NT2/D1 (cell line): ENCODE measurements around the gene ASAP2.

Experiments
- DNase-seq: peaks from one replicate; pipeline ENCODE4 v3.0.0-alpha.2; 2011; ENCODE audit warnings: low read depth, low spot score
- H3K27me3 ChIP-seq: 2 replicates; pipeline ENCODE4 v1.6.0; 2011; ENCODE audit warnings: mild to moderate bottlenecking; ENCODE audit not compliant: insufficient read length, insufficient read depth
- H3K36me3 ChIP-seq: 2 replicates; pipeline ENCODE4 v1.6.1; 2011; ENCODE audit warnings: mild to moderate bottlenecking, low read length, mixed read lengths; ENCODE audit not compliant: insufficient read depth, insufficient read length
- H3K4me1 ChIP-seq: 2 replicates; pipeline ENCODE4 v1.5.1; 2011; ENCODE audit not compliant: insufficient read depth, insufficient read length
- H3K4me3 ChIP-seq: 2 replicates; pipeline ENCODE4 v1.5.1; 2011; ENCODE audit warnings: low read depth; ENCODE audit not compliant: insufficient read length
- H3K9ac ChIP-seq: 2 replicates; pipeline ENCODE4 v1.6.0; 2011; ENCODE audit warnings: low read depth; ENCODE audit not compliant: insufficient read length
- H3K9me3 ChIP-seq: 2 replicates; pipeline ENCODE4 v1.5.1; 2011; ENCODE audit warnings: mild to moderate bottlenecking, low read length; ENCODE audit not compliant: insufficient read depth
- SUZ12 ChIP-seq: IDR thresholded peaks from 2 replicates; pipeline ENCODE4 v1.6.1; 2011; ENCODE audit not compliant: insufficient read length, insufficient read depth; ENCODE audit errors: extremely low read depth
- YY1 ChIP-seq: IDR thresholded peaks from 2 replicates; pipeline ENCODE4 v1.6.1; 2011; ENCODE audit not compliant: insufficient read length, insufficient read depth
- ZNF274 ChIP-seq: IDR thresholded peaks from 2 replicates; pipeline ENCODE4 v1.6.1; 2011; ENCODE audit warnings: mild to moderate bottlenecking, low read depth, low read length

The ASAP2 gene

DNA sequence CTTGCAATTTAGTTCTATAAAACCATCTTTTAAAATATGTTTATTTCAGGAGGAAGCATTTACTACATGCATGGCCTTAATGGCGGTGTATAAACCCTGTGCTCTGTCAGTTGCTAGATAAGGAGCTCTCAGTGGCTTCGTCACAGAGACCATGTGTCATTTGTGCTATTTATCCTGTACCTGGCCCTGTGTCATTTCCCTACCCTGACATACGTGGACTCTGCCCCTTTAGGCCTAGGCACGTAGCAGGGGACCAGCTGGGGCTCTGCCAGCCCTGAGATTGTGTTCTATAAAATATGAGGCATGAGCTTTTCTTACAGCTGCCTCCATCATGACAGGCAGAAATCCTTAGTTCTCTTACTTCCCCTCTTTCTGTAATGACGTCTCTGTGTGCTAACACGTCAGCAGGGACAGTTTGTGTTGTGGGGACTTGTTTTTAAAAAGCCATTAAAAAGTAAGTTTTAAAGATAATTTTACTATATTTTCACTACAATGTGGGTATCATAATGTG, 128.8 kb downstream of the ASAP2 start:
- no peaks in the 10 kb centered on the region for H3K27me3 ChIP-seq
- DNase-seq = no peak
- no peak for TF ChIP-seq SUZ12
- no peak for TF ChIP-seq YY1
- no peak for TF ChIP-seq ZNF274
- H3K4me1 ChIP-seq = no peaks in the 10 kb centered on the region
- peaks cover 12% of the 10 kb centered on the region for H3K36me3 ChIP-seq
- no peak overlapping the region for H3K9ac ChIP-seq
- no peaks in the 10 kb centered on the region for H3K9me3 ChIP-seq
- H3K4me3 ChIP-seq = no peak overlapping the region

DNA sequence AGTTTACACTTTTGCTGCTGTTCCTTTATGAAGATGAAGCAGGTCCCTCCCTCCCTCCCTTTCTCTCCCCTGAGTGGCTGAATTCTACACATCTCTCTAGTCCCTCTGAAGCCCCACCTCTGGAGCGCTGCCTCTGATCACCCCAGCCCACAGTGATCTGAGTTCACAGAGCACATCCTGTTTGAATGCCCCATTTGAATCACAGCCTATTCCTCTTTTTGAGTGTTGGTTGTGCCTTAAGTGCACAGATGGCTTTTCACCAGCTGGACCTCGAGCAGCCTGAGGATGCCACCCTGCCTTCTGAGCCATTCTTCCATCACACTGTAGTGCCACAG, 129.6 kb downstream of the ASAP2 start:
- H3K9ac ChIP-seq = no peak overlapping the region
- H3K9me3 ChIP-seq = no peaks in the 10 kb centered on the region
- H3K27me3 ChIP-seq = no peaks in the 10 kb centered on the region
- DNase-seq = no peak
- H3K36me3 ChIP-seq = peaks cover 12% of the 10 kb centered on the region
- H3K4me3 ChIP-seq = no peak overlapping the region
- no peaks in the 10 kb centered on the region for H3K4me1 ChIP-seq
- no peak for TF ChIP-seq SUZ12
- TF ChIP-seq YY1 = no peak
- no peak for TF ChIP-seq ZNF274

DNA sequence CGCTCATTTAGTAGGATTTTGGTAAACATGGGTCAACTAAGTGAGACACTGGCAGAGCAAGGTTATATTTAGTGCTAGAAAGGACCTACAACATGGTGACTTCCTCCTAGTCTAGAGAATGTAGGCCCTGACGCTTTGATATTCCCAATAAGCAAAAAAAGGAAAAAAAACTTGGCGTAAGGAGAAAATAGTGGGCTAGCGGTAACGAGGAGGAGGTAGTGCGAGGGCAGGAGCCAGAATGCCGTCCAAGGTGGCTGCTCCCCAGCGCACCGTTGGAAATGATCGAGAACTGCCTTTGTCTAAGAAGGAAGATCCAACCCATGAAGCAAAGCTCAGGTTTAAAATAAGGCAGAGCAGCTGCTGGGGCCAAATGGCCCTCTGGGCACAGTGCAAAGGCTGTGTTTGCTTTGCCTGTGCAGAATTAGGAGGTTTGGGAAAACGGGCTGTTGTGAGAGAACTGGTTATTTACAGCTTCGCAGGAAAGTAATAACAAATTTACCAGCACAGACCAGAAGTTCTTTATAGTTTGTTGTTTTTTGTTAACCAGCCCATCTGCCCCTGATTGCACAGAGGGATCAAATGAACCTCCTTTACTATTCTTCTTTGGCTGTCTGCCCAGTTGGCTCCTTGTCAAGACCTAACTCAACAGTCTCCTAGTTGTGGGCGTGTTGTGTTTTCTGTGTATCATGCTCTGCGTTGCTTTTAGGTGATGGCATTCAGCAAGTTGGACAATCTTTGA, 130.1 kb downstream of the ASAP2 start:
- no peak for DNase-seq

DNA sequence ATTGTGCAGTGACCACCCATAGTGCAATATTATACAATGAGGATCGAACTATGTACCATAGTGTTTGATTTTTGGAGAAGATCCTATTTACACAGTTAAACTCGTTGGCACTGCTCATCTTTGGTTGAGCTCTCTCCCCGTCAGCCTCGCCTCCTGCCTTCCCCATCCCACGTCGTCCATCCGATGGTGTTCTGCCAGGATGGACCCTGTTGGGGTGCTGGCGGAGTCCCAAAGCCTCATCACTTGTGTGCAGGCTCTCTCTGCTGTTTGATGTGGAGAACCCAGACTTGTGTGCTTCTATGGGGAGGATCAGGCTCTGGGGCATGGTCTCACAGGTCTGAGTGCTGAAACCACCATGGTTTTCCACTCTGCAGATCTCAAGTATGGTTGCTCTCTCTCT, 131.3 kb downstream of the ASAP2 start:
- no peaks in the 10 kb centered on the region for H3K27me3 ChIP-seq
- no peak overlapping the region for H3K4me3 ChIP-seq
- H3K9me3 ChIP-seq = no peaks in the 10 kb centered on the region
- TF ChIP-seq ZNF274 (no peak), SUZ12 (no peak), YY1 (no peak)
- H3K36me3 ChIP-seq = peaks cover 22% of the 10 kb centered on the region
- no peak for DNase-seq
- no peak overlapping the region for H3K9ac ChIP-seq
- no peaks in the 10 kb centered on the region for H3K4me1 ChIP-seq

More for the DNA sequence above, 130.1 kb downstream of the ASAP2 start:
- no peaks in the 10 kb centered on the region for H3K9me3 ChIP-seq
- TF ChIP-seq ZNF274 (no peak), YY1 (no peak), SUZ12 (no peak)
- no peak overlapping the region for H3K9ac ChIP-seq
- H3K4me3 ChIP-seq = no peak overlapping the region
- peaks cover 12% of the 10 kb centered on the region for H3K36me3 ChIP-seq
- no peaks in the 10 kb centered on the region for H3K4me1 ChIP-seq
- H3K27me3 ChIP-seq = no peaks in the 10 kb centered on the region

DNA sequence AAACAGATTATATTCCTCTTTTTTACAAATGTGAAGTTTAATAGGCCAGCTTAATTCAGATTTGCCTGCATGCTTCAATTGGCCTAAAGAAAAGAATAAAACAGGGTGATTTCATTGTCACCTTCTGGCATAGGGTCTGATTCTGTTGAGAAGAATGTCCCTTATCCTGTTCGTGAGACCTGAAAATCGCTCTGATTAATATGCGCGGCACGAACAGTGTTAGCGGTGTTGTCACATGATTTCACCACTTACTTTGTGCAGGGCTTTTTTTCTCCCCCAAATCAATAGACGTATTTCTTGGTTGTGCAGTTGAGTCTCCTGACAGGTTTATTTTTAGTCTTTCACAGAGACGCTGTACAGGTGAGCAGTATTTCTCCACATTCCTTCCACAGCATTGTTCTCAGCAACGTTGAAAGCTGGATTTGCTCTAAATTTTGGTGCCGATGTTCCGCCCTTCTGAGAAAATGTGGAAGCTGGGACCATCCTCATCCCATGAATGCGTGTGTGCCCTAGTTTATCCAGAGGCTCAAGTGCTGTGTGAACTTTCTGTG, 134.8 kb downstream of the ASAP2 start:
- Histone ChIP-seq H3K36me3 (peaks cover 29% of the 10 kb centered on the region), H3K27me3 (no peaks in the 10 kb centered on the region), H3K4me1 (no peaks in the 10 kb centered on the region), H3K4me3 (no peak overlapping the region), H3K9me3 (no peaks in the 10 kb centered on the region), H3K9ac (no peak overlapping the region)
- TF ChIP-seq SUZ12 (no peak), ZNF274 (no peak), YY1 (no peak)
- DNase-seq = no peak

DNA sequence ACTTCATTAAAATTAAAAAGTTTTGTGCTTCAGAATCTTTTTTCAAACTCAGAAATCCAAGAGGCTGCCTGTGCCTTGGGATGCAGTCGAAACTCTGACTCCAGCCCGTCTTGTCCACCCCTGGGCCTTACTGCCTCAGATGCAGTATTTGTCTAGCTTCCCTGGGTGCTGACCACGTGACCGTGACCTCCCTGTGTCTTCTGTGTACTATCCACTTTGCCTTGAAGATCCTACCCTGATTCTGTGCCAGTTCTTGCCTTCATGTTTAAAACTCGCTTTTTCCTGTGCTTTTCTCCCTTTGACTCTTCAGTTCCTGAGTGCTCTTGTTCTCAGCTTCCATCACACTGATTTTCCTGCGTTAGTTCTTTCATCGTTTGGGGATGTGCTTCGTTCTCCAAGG, 136.0 kb downstream of the ASAP2 start:
- Histone ChIP-seq H3K36me3 (peaks cover 29% of the 10 kb centered on the region), H3K9me3 (no peaks in the 10 kb centered on the region), H3K27me3 (no peaks in the 10 kb centered on the region), H3K9ac (no peak overlapping the region), H3K4me3 (no peak overlapping the region), H3K4me1 (no peaks in the 10 kb centered on the region)
- no peak for TF ChIP-seq SUZ12
- TF ChIP-seq YY1 = no peak
- no peak for DNase-seq

DNA sequence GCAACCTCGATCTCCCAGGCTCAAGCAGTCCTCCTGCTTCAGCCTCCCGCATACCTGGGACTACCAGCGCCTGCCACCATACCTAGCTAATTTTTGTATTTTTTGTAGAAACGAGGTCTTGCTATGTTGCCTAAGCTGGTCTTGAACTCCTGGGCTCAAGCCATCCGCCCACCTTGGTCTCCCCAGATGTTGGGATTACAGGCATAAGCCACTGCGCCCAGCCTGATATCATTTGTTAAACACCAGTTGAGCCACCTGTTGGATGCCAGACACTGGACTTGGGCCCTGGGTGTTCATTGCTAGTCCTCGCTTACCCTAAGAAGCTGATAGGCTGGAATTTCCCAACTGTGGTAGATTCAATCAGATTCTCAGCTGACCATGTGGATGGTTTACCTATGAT, 136.9 kb downstream of the ASAP2 start:
- peaks cover 26% of the 10 kb centered on the region for H3K36me3 ChIP-seq
- DNase-seq = no peak
- no peaks in the 10 kb centered on the region for H3K27me3 ChIP-seq
- no peaks in the 10 kb centered on the region for H3K9me3 ChIP-seq
- H3K9ac ChIP-seq = no peak overlapping the region
- no peaks in the 10 kb centered on the region for H3K4me1 ChIP-seq
- no peak overlapping the region for H3K4me3 ChIP-seq
- TF ChIP-seq SUZ12 = no peak
- TF ChIP-seq YY1 = no peak
- TF ChIP-seq ZNF274 = no peak
